ENCODE data around the gene STN1.

DNA sequence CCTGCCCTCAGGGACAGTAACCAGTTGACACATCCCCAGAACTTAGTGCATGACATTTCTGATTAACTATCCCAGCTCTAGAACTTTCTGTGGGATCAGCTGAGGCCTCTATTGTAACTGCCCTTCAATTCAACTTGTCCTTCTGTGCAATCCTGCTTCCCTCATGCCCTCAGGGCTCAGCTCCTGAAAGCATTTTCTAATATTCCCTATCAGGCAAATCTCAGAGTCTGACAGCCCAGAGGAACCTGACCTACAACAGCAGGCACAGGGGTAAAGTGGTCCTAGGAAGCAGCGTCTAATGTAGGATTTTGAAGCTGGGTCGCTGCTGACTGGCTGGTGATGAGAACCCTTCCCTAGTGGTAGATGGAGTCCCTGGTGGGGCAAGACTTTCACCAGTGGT lies 13.6 kb upstream of the STN1 start:
- no peak for TF ChIP-seq POLR2A (IDR thresholded peaks at IDR 0.05; ENCODE audit: low read length)
- TF ChIP-seq GATA1 (IDR thresholded peaks at IDR 0.05; ENCODE audit: low read depth, low read length), result no peak

All from erythroblast (primary cell).